Sigmoid colon (tissue), 4 donors: Measurements from ENCODE around the gene SEC24B.

Source experiments
- POLR2A ChIP-seq, 2 donors: fragments of 450-650 bp; IDR thresholded peaks; one replicate each; pipeline ENCODE4 v1.6.1; 2016; ENCODE audit warnings: antibody characterized with exemption in 2 of 2, mild to moderate bottlenecking in 2 of 2, moderate library complexity in 2 of 2
- POLR2AphosphoS5 ChIP-seq, 4 donors: sonication (generic); formaldehyde crosslinking; IDR thresholded peaks; one replicate each; pipeline ENCODE4 v1.6.1; 2017; ENCODE audit warnings: antibody characterized with exemption in 4 of 4
- TF ChIP-seq, protein P1 (sequence below), 4 experiments: fragments of 450-650 bp in 3 of 4; fragments of 200-600 bp in 1 of 4; IDR thresholded peaks; one replicate each; pipeline ENCODE4 v1.5.1; 2016 to 2019; ENCODE audit warnings: antibody characterized with exemption in 4 of 4, mild to moderate bottlenecking in 3 of 4, moderate library complexity in 2 of 4

DNA sequence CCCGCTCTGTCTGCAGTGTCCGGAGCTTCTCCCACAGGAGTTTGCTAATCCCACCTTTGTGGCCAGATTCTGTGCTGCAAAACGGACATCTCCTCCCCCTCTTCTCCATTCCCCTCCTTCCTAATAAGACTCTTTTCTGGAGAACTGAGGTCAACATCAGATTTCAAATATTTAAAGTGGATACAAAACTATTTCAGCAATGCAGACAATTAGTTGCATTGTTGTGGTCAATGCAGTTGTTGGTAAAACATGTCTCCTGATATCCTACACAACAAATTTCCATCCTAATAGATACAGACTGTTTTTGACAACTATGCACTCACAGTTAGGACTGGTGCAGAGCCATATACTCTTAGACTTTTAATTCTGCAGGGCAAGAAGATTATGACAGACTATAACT, 121.4 kb downstream of the SEC24B start:
- TF ChIP-seq, protein P1, sequence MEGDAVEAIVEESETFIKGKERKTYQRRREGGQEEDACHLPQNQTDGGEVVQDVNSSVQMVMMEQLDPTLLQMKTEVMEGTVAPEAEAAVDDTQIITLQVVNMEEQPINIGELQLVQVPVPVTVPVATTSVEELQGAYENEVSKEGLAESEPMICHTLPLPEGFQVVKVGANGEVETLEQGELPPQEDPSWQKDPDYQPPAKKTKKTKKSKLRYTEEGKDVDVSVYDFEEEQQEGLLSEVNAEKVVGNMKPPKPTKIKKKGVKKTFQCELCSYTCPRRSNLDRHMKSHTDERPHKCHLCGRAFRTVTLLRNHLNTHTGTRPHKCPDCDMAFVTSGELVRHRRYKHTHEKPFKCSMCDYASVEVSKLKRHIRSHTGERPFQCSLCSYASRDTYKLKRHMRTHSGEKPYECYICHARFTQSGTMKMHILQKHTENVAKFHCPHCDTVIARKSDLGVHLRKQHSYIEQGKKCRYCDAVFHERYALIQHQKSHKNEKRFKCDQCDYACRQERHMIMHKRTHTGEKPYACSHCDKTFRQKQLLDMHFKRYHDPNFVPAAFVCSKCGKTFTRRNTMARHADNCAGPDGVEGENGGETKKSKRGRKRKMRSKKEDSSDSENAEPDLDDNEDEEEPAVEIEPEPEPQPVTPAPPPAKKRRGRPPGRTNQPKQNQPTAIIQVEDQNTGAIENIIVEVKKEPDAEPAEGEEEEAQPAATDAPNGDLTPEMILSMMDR (IDR thresholded peaks at IDR 0.05): no peak
- no peak for TF ChIP-seq POLR2A (IDR thresholded peaks at IDR 0.05)
- no peak for TF ChIP-seq POLR2AphosphoS5 (IDR thresholded peaks at IDR 0.05)
